HG03135 (cell line): ENCODE data around the gene ETNK2.

ENCODE experiments used
- ATAC-seq: cut with Tn5 transposase; IDR thresholded peaks from one replicate; pipeline ENCODE4 v1.9.1; 2021; ENCODE audit warnings: mild to moderate bottlenecking, moderate library complexity; ENCODE audit not compliant: unreplicated experiment

ETNK2 gene

GRCh38 chr1:204128964-204129896 lies 22.6 kb downstream of the ETNK2 start:
- ATAC-seq, result no peak

- ATAC-seq, result no peak
Observed at GRCh38 chr1:204128464-204128963, 23.3 kb downstream of the ETNK2 start.

GRCh38 chr1:204127597-204128242 lies 24.1 kb downstream of the ETNK2 start:
- ATAC-seq, result no peak

- ATAC-seq, result no peak
Observed at GRCh38 chr1:204126956-204127355, 24.9 kb downstream of the ETNK2 start.

- no peak for ATAC-seq
Observed at GRCh38 chr1:204126386-204126785, 25.5 kb downstream of the ETNK2 start.

- ATAC-seq, result no peak
Observed at GRCh38 chr1:204125759-204126351, 26.0 kb downstream of the ETNK2 start.

- no peak for ATAC-seq
Observed at GRCh38 chr1:204124639-204125038, 27.2 kb downstream of the ETNK2 start.

GRCh38 chr1:204123376-204123775 lies 28.5 kb downstream of the ETNK2 start:
- no peak for ATAC-seq

- no peak for ATAC-seq
Observed at GRCh38 chr1:204121840-204122555, 29.8 kb downstream of the ETNK2 start.

GRCh38 chr1:204116539-204116938 lies 35.3 kb downstream of the ETNK2 start:
- no peak for ATAC-seq

- no peak for ATAC-seq
Observed at GRCh38 chr1:204115116-204115515, 36.7 kb downstream of the ETNK2 start.

GRCh38 chr1:204114606-204115005 lies 37.2 kb downstream of the ETNK2 start:
- no peak for ATAC-seq

GRCh38 chr1:204113896-204114295 lies 37.9 kb downstream of the ETNK2 start:
- ATAC-seq, result no peak

GRCh38 chr1:204112876-204113730 lies 38.7 kb downstream of the ETNK2 start:
- ATAC-seq, result no peak

- no peak for ATAC-seq
Observed at GRCh38 chr1:204110894-204111633, 40.8 kb downstream of the ETNK2 start.

- no peak for ATAC-seq
Observed at GRCh38 chr1:204108312-204109141, 43.3 kb downstream of the ETNK2 start.

- no peak for ATAC-seq
Observed at GRCh38 chr1:204107892-204108291, 44.0 kb downstream of the ETNK2 start.

GRCh38 chr1:204106825-204107224 lies 45.0 kb downstream of the ETNK2 start:
- ATAC-seq, result no peak
